ENCODE results near the gene NHSL2.

The NHSL2 gene

DNA sequence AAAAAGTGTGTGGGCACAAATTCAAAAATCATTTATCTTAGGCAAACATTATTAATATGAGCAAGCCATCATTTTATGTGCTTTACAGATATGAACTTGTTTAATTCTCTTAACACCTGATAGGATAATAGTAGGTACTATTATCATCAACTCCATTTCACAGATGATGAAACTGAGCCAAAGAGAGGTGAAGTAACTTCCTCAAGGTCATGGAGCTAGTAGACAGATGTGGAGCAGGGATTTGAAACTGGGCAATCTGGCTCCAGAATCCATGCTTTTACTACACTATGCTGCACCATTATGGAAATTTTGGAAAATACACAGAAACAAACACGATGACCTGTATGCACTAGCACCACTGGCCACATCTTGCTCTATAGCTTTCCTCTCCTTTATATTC lies 269.9 kb downstream of the NHSL2 start:
- DNase-seq (ENCODE audit: low read depth), result no peak

DNA sequence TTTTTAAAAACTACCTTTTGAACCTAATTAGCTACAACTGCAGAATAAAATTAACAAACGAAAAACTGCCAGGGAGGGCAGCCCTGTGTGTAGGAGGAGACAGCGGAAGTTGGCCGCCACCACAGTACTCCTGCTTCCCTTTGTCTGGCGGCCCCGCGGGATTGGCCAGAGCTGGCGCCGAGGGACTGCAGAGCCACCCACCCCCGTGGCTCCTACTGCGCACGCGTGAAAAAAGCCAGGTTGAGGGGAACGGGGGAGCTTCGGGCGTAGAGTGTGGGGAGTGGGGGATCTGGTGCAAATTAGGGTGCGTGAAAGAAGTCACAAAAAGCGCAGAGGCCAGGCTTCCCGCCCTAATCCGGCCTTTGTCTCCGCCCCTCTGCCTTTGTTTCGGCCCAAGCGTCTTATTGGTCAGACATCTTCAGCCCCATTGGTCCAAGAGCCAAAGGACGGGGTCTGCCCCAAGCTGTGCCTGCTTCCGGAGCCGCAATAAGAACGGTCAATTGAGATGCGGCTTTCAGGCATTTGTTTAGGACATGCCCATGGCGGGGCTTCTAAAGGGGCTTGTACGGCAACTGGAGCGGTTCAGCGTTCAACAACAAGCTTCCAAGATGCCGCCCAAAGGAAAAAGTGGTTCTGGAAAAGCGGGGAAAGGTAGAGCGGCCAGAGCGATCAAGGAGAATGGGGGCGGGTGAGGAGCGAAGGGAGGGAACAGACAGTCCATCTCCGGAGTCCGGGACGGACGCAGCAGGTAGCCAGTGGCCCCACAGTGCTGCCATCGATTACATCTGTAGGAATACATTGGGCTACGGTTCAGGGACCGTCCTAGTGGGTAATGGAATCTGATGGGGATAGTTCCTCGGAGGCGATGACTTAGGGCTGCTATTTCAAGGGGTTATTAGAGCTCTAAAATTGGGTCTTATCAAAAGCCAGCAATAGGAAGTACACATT lies 270.8 kb downstream of the NHSL2 start, which contains the start of gene PIN4:
Gene PIN4, plus strand, starts transcription at position 580 of the 948 bp plus-strand sequence. Its CDS starts 29 bp downstream, at position 609.
- peak; percentile 96 for DNase-seq (ENCODE audit: low read depth)

DNA sequence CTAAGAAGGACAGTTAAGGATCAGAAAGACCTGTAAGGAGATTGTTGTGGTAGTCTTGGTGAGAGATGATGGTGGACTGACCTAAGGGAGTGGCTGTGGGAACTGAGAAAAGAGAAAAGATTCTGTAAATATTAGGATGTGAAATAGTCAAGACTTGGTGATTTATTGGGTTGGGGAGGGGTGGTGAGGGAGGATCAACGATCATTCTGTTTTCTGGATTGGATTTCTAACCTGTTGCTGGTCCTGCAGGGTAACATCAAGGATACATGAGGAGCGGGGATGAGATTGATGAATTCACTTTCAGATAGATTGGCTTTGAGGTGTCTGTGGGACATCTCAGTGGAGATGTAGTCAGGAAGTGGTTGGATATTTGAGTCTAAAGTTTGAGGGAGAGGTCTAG lies 272.3 kb downstream of the NHSL2 start:
- DNase-seq (ENCODE audit: low read depth), result no peak

DNA sequence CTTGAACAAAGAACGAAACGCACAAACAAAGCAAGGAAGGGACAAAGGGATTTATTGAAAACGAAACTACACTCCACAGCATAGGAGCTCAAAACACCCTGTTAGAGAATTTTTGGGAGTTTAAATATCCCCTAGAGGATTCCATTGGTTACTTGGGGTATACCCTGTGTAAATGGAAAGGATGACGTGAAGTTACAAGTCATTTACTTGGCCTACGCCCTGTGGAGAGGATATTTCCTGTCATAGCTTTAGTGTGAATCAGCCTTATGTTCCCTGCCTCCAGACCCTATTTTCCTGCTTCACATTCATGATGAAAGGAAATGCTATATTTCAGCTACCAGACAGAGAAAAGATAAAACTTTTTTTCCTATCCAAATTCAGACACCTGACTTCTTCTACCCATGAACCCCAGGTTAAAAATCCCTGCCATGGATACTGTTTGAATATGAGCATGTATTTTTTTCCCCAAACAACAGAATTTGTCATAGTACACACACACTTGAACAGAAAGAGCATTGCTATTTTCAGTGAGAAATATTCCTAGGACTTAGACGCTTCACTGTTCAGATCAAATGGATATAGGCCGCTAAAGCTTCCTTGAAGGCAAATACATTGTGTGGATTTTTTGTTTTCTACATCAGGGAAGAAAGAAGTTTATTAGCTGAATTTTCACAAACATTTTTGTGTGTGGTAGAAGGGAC lies 291.3 kb downstream of the NHSL2 start:
- DNase-seq (ENCODE audit: low read depth), result peak; percentile 79

All from iris pigment epithelial cell (primary cell).